Liver (tissue), 9 donors: Measurements from ENCODE around the gene POLD2. TPM values are rescaled to one million over a fixed set of nuclear protein-coding genes. Genes with fewer than 3 reads are reported as not detected.

Experiments used
- DNase-seq: peaks from one replicate; pipeline ENCODE4 v3.0.0-alpha.2; 2017; ENCODE audit warnings: low spot score
- H3K27ac ChIP-seq, 2 donors: one replicate each; pipeline ENCODE4 v1.7.0; 2013; ENCODE audit warnings: inconsistent platforms in 2 of 2, low read length in 2 of 2, control low read depth in 1 of 2, low read depth in 1 of 2, mild to moderate bottlenecking in 1 of 2
- H3K27me3 ChIP-seq, 4 donors: one replicate each; pipeline versions ENCODE4 v1.6.1 to v1.7.0; 2013; ENCODE audit warnings: low read length in 3 of 4, inconsistent platforms in 1 of 4, mild to moderate bottlenecking in 1 of 4, moderate library complexity in 1 of 4; ENCODE audit not compliant: control insufficient read depth in 4 of 4, insufficient read depth in 4 of 4
- H3K36me3 ChIP-seq, 4 donors: one replicate each; pipeline versions ENCODE4 v1.6.1 to v1.7.0; 2013; ENCODE audit warnings: low read length in 3 of 4, mild to moderate bottlenecking in 3 of 4, low read depth in 1 of 4, moderate library complexity in 1 of 4; ENCODE audit not compliant: control insufficient read depth in 4 of 4, insufficient read depth in 3 of 4
- H3K4me1 ChIP-seq, 4 donors: one replicate each; pipeline versions ENCODE4 v1.6.1 to v1.7.0; 2013; ENCODE audit warnings: low read length in 3 of 4, mild to moderate bottlenecking in 3 of 4, moderate library complexity in 1 of 4; ENCODE audit not compliant: control insufficient read depth in 4 of 4, insufficient read depth in 4 of 4
- H3K4me3 ChIP-seq, 3 donors: one replicate each; pipeline versions ENCODE4 v1.6.1 to v1.7.0; 2013; ENCODE audit warnings: low read length in 3 of 3, control low read depth in 1 of 3, low read depth in 1 of 3, mild to moderate bottlenecking in 1 of 3
- H3K9ac ChIP-seq, 2 donors: one replicate each; pipeline ENCODE4 v1.7.0; 2013; ENCODE audit warnings: low read length in 2 of 2, mild to moderate bottlenecking in 2 of 2, moderate library complexity in 2 of 2, control low read depth in 1 of 2, low read depth in 1 of 2
- H3K9me3 ChIP-seq, 4 donors: one replicate each; pipeline versions ENCODE4 v1.6.1 to v1.7.0; 2013; ENCODE audit warnings: low read length in 3 of 4; ENCODE audit not compliant: control insufficient read depth in 4 of 4
- ATF3 ChIP-seq: IDR thresholded peaks from 2 replicates; pipeline ENCODE4 v1.6.1; 2016; ENCODE audit warnings: antibody characterized with exemption
- CTCF ChIP-seq: fragments of 150-350 bp; IDR thresholded peaks from 2 replicates; pipeline ENCODE4 v1.5.1; 2017; ENCODE audit warnings: improper control_type of control experiment, low read depth, low read length; ENCODE audit not compliant: missing input control
- FOXA2 ChIP-seq: IDR thresholded peaks from 2 replicates; pipeline ENCODE4 v1.6.1; 2016; ENCODE audit warnings: antibody characterized with exemption
- GABPA ChIP-seq, 2 donors: IDR thresholded peaks in 1 of 2; conservative IDR thresholded peaks in 1 of 2; 2 replicates each; pipeline ENCODE4 v1.6.1; 2016; ENCODE audit warnings: antibody characterized with exemption in 2 of 2, mild to moderate bottlenecking in 1 of 2, moderate library complexity in 1 of 2
- HNF4A ChIP-seq, 2 donors: conservative IDR thresholded peaks; 2 replicates each; pipeline ENCODE4 v1.6.1; 2016; ENCODE audit warnings: antibody characterized with exemption in 2 of 2, mild to moderate bottlenecking in 2 of 2
- HNF4G ChIP-seq: IDR thresholded peaks from 2 replicates; pipeline ENCODE4 v1.6.1; 2016; ENCODE audit warnings: antibody characterized with exemption
- JUND ChIP-seq, 2 donors: IDR thresholded peaks; 2 replicates each; pipeline ENCODE4 v1.6.1; 2016; ENCODE audit warnings: antibody characterized with exemption in 2 of 2
- MAX ChIP-seq: IDR thresholded peaks from 2 replicates; pipeline ENCODE4 v1.6.1; 2016; ENCODE audit warnings: antibody characterized with exemption
- NR2F2 ChIP-seq: IDR thresholded peaks from 2 replicates; pipeline ENCODE4 v1.6.1; 2016; ENCODE audit warnings: antibody characterized with exemption
- RAD21 ChIP-seq, 2 donors: IDR thresholded peaks; 2 replicates each; pipeline ENCODE4 v1.6.1; 2016; ENCODE audit warnings: antibody characterized with exemption in 2 of 2, mild to moderate bottlenecking in 2 of 2
- REST ChIP-seq: IDR thresholded peaks from 2 replicates; pipeline ENCODE4 v1.6.1; 2016; ENCODE audit warnings: antibody characterized with exemption, mild to moderate bottlenecking
- RXRA ChIP-seq, 2 donors: IDR thresholded peaks; 2 replicates each; pipeline ENCODE4 v1.6.1; 2017 to 2018; ENCODE audit warnings: antibody characterized with exemption in 2 of 2, mild to moderate bottlenecking in 1 of 2
- TAF1 ChIP-seq: conservative IDR thresholded peaks from 2 replicates; pipeline ENCODE4 v1.6.1; 2016; ENCODE audit warnings: antibody characterized with exemption, mild to moderate bottlenecking
- ZBTB33 ChIP-seq: IDR thresholded peaks from 2 replicates; pipeline ENCODE4 v1.6.1; 2016; ENCODE audit warnings: antibody characterized with exemption
- WGBS: extraction: QIAGEN DNeasy Blood & Tissue Kit; methylation state at CpG from one replicate; pipeline ENCODE4 v1.1.7; 2013; 5-methylcytosine and 5-hydroxymethylcytosine counted together
- polyA plus RNA-seq, 2 donors: library from polyadenylated mRNA; stranded (reverse) in 1 of 2; unstranded in 1 of 2; fragments of 200-250 nt in 1 of 2; fragments of >200 nt in 1 of 2; fragmentation: Nextera tagmentation in 1 of 2; extraction: Ambion mirVana in 1 of 2; gene quantifications; one replicate each; pipeline versions ENCODE4 v1.2.1 to v1.2.3, GENCODE V29; 2013 to 2015
- total RNA-seq, 2 donors: library from RNA; depleted of rRNA; stranded (reverse); fragments of >200 nt; gene quantifications; one replicate each; pipeline ENCODE4 v1.2.3, GENCODE V29; 2014
- donor health status: healthy.
- donor health status: healthy.
- donor health status: healthy.
- donor health status: healthy.
- donor health status: healthy.

Gene POLD2
- total and polyA plus RNA-seq, 4 donors: 53.9 to 101 (median 85.3) TPM

GRCh38 chr7:44101303-44101965 is 21.9 kb downstream of the POLD2 start (continued):
- TF ChIP-seq TAF1 (no peak), ZBTB33 (no peak), RXRA (IDR thresholded peaks at IDR 0.05) (no peak), GABPA (IDR thresholded peaks at IDR 0.05 in 1 of 2, conservative IDR thresholded peaks at IDR 0.05 in 1 of 2) (no peak), MAX (no peak)

GRCh38 chr7:44100458-44101302 is 22.7 kb downstream of the POLD2 start:
- peaks cover 0 to 7% (median 0%) of the 10 kb centered on the region in 4 donors for H3K4me1 ChIP-seq
- H3K9ac ChIP-seq: no peak overlapping the region

GRCh38 chr7:44099669-44100068 is 23.7 kb downstream of the POLD2 start:
- 81% methylated on average over 4 of the region's 4 CpGs for WGBS
- no peak for DNase-seq
- Histone ChIP-seq H3K9me3 (no peaks in the 10 kb centered on the region), H3K27ac (no peak overlapping the region), H3K36me3 (no peaks in the 10 kb centered on the region), H3K9ac (no peak overlapping the region), H3K4me1 (peaks cover 0 to 6% (median under 1%) of the 10 kb centered on the region in 4 donors), H3K27me3 (no peaks in the 10 kb centered on the region), H3K4me3 (no peak overlapping the region)
- TF ChIP-seq FOXA2: no peak
- TF ChIP-seq ZBTB33: no peak
- TF ChIP-seq ATF3: no peak
- TF ChIP-seq HNF4A (conservative IDR thresholded peaks at IDR 0.05): no peak
- TF ChIP-seq HNF4G: no peak
- no peak for TF ChIP-seq TAF1
- TF ChIP-seq CTCF: no peak
- TF ChIP-seq JUND (IDR thresholded peaks at IDR 0.05): no peak
- TF ChIP-seq RAD21 (IDR thresholded peaks at IDR 0.05): no peak

More at GRCh38 chr7:44100458-44101302, 22.7 kb downstream of the POLD2 start:
- Histone ChIP-seq H3K27me3 (no peaks in the 10 kb centered on the region), H3K27ac (peak overlapping the region; percentile 40 to 41), H3K4me3 (no peak overlapping the region), H3K9me3 (no peaks in the 10 kb centered on the region), H3K36me3 (no peaks in the 10 kb centered on the region)
- DNase-seq: no peak
- peak; percentile 24 for TF ChIP-seq REST
- no peak for TF ChIP-seq NR2F2
- 74% methylated on average over 10 of the region's 10 CpGs for WGBS
